HG03139 (cell line): Measurements from ENCODE around the gene NINJ1.
A peak's percentile ranks its signal among the peaks of the same experiment; 100 is the strongest.

ENCODE experiments used
- ATAC-seq: cut with Tn5 transposase; IDR thresholded peaks from one replicate; pipeline ENCODE4 v1.9.1; 2021; ENCODE audit not compliant: unreplicated experiment

NINJ1 gene

DNA sequence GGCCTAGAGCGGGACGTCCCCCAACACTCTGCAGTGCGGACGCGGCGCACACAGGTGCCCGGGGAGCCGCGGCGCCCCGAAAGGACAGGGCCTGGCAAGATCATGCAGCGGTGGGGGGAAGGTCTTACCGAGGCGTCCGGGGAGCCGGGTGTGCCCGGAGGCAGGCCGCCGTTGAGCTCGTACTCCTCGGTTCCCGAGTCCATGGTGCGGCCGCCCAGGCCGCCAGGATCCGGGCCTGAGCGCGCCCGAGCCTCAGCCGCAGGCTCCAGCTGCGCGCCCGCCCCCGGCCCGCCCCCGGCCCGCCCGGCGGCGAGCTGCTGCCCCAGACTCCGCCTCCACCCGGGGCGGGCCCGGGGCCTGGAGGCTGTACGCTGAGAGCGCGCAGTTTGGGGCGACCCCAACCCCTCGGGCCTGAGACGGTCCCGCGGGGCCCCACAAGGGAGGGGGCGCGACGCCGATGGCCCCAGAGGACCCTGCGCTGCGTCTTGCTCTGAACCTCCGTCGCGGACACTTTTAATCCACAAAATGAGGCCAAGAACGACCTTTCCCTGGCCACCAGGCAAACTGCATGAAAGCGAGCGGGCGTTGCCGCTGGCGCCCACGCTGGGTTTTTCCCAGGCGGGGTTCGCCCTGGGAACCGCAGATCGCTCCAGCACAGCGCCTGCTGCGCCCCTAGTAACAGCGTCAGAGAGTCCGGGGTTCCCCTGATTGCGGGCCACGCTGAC, at the start of gene NINJ1:
NINJ1 (minus strand) TSS at position 237 of the 725 bp plus-strand sequence; CDS start at position 203, 34 bp downstream.
- peak; percentile 56 for ATAC-seq

DNA sequence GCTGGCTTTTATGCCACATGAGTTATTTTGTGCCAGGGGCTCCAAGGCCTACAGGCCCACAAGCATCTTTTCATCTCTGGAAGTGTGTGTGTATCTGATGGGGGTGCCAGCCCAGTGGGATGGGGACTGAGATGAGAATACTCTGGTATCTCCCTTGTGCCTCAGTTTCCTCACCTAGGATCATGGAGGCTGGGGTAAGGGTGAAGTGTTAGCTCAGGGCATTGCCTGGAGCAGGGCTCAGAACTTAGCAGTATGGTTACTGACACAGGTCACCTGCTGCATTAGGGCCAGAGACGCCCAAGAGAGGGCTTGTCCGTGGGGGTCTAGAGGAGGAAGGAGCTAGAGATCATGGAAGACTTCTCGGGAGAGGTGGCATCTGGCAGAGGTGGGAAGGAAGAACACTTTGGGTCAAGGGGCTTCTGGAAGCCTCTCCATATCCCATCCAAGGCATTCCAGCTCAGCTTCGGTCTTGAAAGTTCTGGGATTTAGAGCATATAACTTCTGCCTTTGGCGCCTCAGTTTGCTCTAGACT, 49.1 kb upstream of the NINJ1 start:
- ATAC-seq, result no peak

DNA sequence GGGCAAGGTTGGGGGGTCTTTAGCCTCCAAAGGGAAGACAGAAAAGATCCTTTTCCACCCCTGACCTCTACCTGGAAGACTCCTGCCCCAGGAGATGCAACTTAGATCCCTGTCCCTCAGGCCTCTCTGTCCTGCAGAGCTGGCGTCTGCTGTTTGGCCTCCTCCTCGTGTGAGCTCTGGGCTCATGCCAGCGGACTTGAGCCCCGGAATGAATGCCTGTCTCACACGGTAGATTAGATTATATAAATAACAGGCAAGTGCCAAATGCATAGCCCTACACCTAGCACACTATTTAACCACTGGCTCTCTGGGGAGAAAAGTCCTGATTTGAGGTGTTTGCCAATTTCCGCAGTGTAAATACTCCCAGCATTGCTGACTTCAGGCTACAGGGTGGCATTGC, 48.5 kb upstream of the NINJ1 start:
- ATAC-seq, result no peak

GRCh38 chr9:93181672-93182435, 47.8 kb upstream of the NINJ1 start:
- no peak for ATAC-seq

DNA sequence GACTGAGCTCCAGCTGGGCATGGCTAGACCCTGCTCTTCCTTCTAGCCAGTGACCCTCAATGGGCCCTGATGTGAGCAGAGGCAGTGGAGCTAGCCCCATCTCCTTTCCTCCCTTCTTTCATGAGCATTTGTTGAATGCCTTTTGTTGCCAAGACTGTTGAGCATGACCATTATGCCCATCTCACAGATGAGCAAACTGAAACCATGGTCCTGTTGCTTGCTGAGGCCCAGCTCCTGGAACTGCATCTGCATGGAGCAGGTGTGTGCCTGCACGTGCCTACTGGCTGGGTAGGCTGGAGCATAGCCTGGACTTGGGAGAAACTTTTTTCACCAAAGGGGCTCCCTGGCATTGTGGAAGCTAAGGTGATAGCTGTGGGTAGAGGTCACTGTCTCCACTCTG, 46.9 kb upstream of the NINJ1 start:
- no peak for ATAC-seq

DNA sequence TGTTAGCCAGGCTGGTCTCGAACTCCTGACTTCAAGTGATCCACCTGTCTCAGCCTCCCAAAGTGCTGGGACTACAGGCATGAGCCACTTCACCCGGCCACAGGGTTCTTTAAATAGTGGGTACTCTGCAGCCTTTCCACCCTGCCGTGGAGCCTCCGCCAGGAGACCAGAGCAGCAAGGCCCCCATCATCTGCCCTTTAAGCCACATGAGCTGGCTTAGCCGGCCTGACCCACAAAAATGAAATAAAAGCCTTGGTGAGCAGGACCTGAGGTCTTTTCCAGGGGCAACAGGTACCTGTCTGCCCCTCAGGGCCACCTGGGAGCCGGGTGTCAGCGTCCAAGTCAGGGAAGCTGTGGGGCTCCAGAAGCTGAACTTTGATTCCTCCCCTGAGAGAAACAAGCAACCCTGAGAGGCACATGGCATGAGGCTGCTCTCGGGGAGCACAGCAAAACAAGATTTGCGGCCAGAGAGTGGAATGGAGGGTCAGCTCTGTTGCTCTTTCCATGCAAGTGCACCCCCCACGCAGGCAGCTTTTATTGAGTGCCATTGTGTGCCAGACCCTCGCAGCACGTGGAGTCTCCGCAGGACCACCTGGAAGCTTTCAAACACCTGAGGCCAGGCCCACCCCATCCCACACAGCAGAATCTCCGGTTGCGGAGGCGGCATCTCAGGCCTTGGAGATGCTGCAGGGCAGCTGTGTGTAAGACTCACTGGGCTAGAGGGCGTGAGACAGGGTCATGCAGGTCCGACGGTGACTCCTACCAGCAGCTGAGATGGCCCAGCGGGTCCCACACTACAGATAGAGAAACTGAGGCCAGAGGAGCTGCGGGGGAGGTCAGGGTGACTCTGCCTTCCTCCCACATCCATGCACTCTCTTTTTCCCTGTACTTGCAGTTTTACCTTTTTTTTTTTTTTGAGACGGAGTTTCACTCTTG, 45.1 kb upstream of the NINJ1 start:
- no peak for ATAC-seq

DNA sequence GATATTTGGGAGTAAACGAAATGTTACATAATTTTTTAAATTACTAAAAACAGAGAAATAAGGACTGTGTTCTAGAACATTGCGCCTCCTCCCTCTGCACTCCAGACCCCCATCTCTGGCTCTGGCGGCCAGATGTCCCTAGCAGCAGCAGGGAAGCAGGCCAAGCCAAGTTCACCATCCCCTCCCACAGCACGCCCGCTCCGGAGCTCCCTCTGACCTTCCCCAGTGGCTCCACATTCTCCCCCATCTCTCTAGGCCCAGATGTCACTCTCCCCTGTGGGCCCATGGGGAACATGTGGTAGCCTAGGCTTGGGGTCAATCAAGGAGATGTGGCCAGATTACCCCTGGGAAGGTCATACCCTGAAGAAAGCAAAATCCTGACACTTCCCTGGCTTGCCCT, 43.6 kb upstream of the NINJ1 start:
- ATAC-seq, result no peak

- no peak for ATAC-seq
Observed at GRCh38 chr9:93174976-93175375, 40.9 kb upstream of the NINJ1 start.

DNA sequence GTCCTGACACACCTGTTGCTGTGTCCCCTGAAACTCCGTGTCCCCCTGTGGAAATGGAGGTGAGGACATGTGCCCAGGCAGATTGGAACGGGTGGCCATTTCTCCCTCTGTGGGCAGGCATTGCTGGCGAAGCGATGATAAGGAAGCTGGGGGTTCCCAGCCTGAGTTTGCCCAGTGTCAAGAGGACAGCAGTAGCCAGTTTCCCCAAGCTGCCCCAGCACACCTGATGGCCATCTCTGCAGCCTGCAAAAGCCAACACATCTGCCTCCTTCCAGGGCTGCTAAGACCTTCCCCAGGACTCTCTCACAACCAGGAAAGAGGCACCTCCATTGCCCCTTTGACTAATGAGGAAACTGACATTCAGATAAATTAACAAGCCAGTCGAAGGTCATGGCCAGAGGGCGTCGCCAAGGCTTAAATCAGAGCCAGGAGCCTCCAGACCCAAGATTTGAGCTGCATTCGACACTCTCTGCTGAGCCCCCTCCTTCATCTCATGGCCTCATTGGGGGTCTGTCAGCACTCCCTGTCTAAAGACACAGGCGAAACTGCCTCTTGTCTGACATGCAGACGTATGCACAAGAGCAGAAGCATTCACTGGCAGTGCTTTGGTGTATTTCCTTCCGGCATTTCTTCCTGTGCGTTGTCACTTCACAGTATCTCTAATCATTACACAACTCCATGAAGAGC, 39.5 kb upstream of the NINJ1 start:
- ATAC-seq, result no peak

DNA sequence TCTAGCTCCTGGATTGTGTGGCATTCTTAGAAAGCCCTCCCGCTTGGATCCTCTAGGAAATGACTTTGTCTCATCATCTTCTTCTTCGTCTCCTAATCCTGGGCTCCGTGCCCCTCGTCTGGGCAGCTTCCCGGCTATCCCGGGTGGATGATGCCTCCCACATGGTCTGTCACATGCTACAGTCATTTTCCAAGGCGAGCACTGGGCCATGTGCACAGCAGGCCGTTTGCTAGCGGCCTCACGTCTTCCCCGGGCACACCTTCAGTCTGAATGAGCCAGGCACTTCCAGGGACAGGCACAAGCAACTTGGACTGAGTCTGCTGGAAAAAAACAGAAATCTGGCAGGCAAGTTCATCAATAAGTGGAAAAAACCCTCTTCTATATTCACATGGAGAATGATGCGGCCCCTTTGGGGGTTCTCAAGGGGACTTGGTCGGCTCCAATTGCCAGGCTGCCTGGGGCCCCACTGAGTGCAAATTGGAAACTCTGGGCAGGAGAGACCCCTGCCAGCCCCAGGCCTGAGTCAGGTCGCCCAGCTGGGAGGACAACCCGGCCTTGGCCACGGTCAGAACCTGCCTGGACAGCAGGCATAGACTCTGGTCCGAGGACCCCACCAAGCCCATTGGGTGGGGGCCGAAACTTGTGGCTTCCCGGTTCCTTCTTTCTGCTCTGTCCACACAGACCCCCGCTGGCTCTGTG, 38.8 kb upstream of the NINJ1 start:
- no peak for ATAC-seq

- ATAC-seq, result no peak
Observed at GRCh38 chr9:93171261-93171990, 37.4 kb upstream of the NINJ1 start.

DNA sequence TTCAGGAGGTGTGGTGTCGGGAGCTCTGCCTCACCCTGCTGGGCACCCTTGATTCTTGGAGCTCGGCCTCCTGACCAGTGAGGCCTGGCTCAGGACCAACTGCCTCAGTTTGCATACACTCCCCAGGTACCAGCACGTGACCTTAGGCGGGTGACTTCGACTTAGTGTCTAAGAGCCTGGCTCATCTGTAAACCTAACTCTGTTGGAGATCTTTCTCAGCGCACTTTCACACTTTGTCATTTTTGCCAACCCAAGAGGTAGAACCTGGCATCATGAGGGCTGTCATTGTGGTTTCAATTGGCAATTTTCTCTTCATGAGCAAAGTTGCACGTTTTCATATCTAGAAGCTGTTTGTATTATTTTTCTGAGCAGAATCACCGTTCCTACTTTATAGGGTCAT, 36.5 kb upstream of the NINJ1 start:
- ATAC-seq, result no peak

DNA sequence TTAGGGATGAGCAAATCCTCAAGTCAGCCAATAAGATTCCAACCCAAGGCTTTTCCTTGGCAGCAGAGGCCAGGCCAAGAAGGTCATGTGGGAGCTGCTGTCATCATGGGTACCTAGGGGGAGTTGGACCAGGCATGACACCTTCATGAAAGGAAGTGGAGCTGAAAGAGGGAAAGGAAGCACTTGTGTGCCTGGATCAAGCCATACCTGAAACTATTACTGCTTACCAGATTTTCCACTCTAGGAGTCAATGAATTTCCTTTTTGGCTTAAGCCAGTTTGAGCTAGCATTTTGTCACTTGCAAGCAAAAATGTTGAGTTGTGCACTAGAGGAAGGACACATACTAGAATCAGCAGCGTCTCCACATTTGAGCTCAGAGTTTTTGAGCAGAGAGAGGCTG, 35.4 kb upstream of the NINJ1 start:
- ATAC-seq, result no peak

DNA sequence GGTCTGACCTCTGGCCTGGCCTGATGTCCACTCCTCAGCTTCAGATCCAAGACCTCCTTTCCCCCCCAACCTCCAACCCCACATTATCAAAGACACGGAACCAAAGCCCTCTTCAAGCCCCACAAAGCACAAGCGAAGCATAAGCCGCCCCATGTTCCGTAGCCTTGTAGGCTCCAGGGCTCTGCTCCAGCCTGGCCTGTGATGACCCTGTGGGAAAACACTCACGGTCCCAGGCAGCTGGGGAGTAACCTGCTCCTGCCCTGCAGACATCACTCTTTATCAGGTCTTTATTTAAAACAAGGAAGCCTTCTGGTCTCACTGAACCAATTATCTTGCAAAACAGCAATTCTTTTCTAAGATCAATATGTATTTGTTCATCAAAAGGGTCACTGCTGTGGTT, 34.5 kb upstream of the NINJ1 start:
- no peak for ATAC-seq

DNA sequence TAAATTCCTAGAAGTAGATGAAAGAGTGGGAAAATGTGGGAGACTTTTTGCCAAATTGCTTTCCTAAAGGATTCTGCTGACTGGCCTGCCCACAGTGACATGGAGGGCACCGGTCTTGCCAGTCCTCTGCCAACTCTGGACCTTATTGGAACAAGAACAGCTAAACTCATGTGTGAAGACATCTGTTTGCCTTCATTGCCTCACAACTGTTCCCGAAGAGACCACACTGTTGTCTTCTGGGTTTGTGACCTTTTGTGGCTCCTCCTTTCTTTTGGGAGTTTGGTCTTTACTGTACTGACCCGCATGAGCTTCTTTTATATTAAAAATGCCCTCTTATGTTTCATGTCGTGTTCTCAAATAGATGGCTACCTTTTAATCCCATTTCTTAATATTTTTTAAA, 33.8 kb upstream of the NINJ1 start:
- ATAC-seq, result no peak

DNA sequence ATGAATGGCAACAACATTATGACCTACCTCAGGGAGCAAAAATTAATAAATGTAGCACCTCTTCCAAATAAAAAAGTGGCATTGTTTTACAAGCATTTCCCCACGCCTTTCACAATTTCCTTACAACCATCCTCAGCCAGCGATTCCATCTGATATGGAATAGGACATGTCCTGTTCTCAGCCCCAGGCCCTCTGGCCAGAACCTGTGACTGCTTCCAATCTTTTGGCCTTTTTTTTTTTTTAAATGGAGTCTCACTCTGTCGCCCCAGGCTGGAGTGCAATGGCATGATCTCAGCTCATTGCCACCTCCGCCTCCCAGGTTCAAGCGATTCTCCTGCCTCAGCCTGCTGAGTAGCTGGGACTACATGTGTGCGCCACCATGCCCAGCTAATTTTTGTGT, 33.1 kb upstream of the NINJ1 start:
- ATAC-seq, result no peak

GRCh38 chr9:93166699-93167098, 32.6 kb upstream of the NINJ1 start:
- no peak for ATAC-seq

DNA sequence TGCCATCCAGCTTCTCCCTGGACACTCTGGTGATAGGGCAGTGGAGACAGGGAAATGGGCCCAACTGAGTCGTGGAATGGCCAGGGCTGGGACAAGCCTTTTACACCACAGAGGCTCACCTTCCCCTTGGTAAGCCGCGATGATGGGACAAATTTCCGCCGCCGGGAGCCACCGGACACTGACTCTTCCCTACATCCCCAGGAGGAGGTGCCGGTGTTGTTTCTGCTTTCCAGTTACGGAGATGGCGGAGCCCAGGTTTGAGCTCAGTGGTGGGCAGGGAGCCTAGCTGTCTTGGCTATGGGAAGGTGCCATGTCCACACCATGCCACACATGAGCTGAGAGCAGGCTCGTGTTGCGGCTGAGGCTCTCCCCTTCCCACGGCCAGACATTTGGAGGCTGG, 30.0 kb upstream of the NINJ1 start:
- no peak for ATAC-seq

GRCh38 chr9:93161786-93162562, 27.9 kb upstream of the NINJ1 start:
- ATAC-seq, result no peak
